ENCODE measurements around the gene MS4A3. TPM values are rescaled to one million over a fixed set of nuclear protein-coding genes. Genes with fewer than 3 reads are reported as not detected.

The MS4A3 gene
- total RNA-seq, 1 experiment from 2014 or later = not detected

DNA sequence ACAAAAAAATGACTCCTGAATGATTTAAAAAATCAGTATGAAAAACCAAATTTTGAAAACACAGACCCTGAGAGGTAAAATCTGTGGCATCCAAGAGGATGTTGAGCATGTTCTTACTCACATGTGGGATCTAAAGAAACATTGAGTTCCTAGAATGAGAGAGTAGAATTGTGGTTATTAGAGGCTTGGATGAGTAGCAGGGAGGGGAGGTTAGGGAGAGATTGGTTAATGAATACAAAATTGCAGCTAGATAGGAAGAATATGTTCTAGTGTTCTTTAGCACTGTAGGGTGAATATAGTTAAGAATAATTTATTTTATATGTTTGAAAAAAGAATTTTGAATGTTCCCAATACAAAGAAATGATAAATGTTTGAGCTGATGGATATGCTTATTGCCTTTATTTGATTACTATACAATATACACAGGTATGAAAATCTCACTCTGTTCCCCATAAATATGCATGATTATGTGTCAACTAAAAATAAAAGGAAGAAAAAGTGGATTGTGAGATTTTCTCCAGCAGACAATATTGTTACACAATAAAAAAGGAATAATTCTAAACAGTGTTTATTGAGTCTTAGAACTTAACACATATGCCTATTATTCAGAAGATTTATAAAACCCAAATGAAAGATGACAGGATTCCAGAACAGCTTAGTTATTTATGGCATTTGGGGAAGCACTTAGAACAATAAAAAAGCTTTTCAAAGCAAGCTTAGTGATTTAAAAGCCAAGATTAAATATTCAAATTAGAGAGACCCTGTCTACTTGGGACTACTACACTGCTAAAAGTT lies 60.7 kb downstream of the MS4A3 start:
- Histone ChIP-seq H3K27me3 (ENCODE audit: insufficient read depth, low read length) (no peaks in the 10 kb centered on the region), H3K23me2 (ENCODE audit: insufficient read length, low read depth, low read length, poor library complexity, severe bottlenecking) (no peaks in the 10 kb centered on the region), H2AFZ (ENCODE audit: low read length) (no peak overlapping the region), H2BK5ac (ENCODE audit: insufficient read length, low read length) (no peak overlapping the region), H3K4me2 (ENCODE audit: insufficient read depth, insufficient read length, low read length) (no peak overlapping the region), H2AK5ac (ENCODE audit: insufficient read length, low read length) (no peak overlapping the region), H3K18ac (ENCODE audit: insufficient read length, low read depth, low read length) (no peak overlapping the region), H4K91ac (ENCODE audit: insufficient read length, low read depth, low read length) (no peak overlapping the region), H3T11ph (ENCODE audit: low read length) (no peak overlapping the region), H2BK12ac (ENCODE audit: insufficient read length, low read depth, low read length) (no peak overlapping the region), H4K20me1 (ENCODE audit: control insufficient read depth, insufficient read depth, insufficient read length) (no peaks in the 10 kb centered on the region), H2BK120ac (ENCODE audit: low read depth, low read length, poor library complexity, severe bottlenecking) (no peak overlapping the region), H3K79me1 (ENCODE audit: insufficient read depth, low read depth, low read length, poor library complexity, severe bottlenecking) (no peaks in the 10 kb centered on the region), H3K23ac (ENCODE audit: insufficient read length, low read depth, low read length) (no peak overlapping the region), H3K27ac (ENCODE audit: insufficient read length, low read depth, low read length) (no peak overlapping the region), H4K8ac (replicated peaks; ENCODE audit: insufficient read length, low read depth, low read length) (no peak overlapping the region), H3K56ac (ENCODE audit: insufficient read length, low read depth, low read length) (no peak overlapping the region), H2BK15ac (ENCODE audit: low read depth, low read length) (no peak overlapping the region), H3K4me1 (ENCODE audit: insufficient read depth, low read length) (no peaks in the 10 kb centered on the region), H4K5ac (ENCODE audit: insufficient read length, low read depth, low read length) (no peak overlapping the region), H3K14ac (ENCODE audit: insufficient read depth, low read length) (no peak overlapping the region), H3K79me2 (ENCODE audit: insufficient read depth, low read length) (no peaks in the 10 kb centered on the region), H3K9me3 (ENCODE audit: control insufficient read depth, low read depth, low read length) (no peaks in the 10 kb centered on the region), H3K4ac (ENCODE audit: low read depth, low read length) (no peak overlapping the region), H2BK20ac (ENCODE audit: low read depth, low read length, poor library complexity, severe bottlenecking) (no peak overlapping the region), H3K9ac (ENCODE audit: extremely low read depth, insufficient read length, low read length) (no peak overlapping the region)
- DNase-seq = no peak
- H3K36me3 Mint-ChIP-seq (ENCODE audit: insufficient read depth in 1 of 3, low read depth in 3 of 3) = peaks cover 0 to 7% (median 4%) of the 10 kb centered on the region in 3 experiments; a peak in 3 of 7 replicates
- peaks cover 3 to 8% of the 10 kb centered on the region in 2 experiments; a peak in 4 of 5 replicates for H3K9me3 Mint-ChIP-seq
- peaks cover 41 to 42% of the 10 kb centered on the region in 2 experiments for H3K4me1 Mint-ChIP-seq
- TF ChIP-seq, protein P1, sequence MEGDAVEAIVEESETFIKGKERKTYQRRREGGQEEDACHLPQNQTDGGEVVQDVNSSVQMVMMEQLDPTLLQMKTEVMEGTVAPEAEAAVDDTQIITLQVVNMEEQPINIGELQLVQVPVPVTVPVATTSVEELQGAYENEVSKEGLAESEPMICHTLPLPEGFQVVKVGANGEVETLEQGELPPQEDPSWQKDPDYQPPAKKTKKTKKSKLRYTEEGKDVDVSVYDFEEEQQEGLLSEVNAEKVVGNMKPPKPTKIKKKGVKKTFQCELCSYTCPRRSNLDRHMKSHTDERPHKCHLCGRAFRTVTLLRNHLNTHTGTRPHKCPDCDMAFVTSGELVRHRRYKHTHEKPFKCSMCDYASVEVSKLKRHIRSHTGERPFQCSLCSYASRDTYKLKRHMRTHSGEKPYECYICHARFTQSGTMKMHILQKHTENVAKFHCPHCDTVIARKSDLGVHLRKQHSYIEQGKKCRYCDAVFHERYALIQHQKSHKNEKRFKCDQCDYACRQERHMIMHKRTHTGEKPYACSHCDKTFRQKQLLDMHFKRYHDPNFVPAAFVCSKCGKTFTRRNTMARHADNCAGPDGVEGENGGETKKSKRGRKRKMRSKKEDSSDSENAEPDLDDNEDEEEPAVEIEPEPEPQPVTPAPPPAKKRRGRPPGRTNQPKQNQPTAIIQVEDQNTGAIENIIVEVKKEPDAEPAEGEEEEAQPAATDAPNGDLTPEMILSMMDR (conservative IDR thresholded peaks at IDR 0.05) = no peak
- H3K4me3 Mint-ChIP-seq = no peak overlapping the region
- no peaks in the 10 kb centered on the region for H3K27me3 Mint-ChIP-seq (ENCODE audit: low read depth)
- H3K27ac Mint-ChIP-seq = no peak overlapping the region

Measured in H9 (cell line).